Measurements from ENCODE around the gene GRIFIN.
A peak's percentile ranks its signal among the peaks of the same experiment; 100 is the strongest.

Gene GRIFIN

GRCh38 chr7:2512713-2513112 is 36.5 kb upstream of the GRIFIN start:
- no peak for DNase-seq (ENCODE audit: low spot score)

- peak; percentile 76 for DNase-seq (ENCODE audit: low spot score)
Observed at GRCh38 chr7:2512179-2512661, 36.0 kb upstream of the GRIFIN start.

GRCh38 chr7:2511769-2512168 is 35.6 kb upstream of the GRIFIN start:
- DNase-seq (ENCODE audit: low spot score), result no peak

GRCh38 chr7:2510909-2511768 is 34.9 kb upstream of the GRIFIN start:
- DNase-seq (ENCODE audit: low spot score), result no peak

- no peak for DNase-seq (ENCODE audit: low spot score)
Observed at GRCh38 chr7:2510130-2510776, 34.1 kb upstream of the GRIFIN start.

- no peak for DNase-seq (ENCODE audit: low spot score)
Observed at GRCh38 chr7:2509298-2509906, 33.2 kb upstream of the GRIFIN start.

- DNase-seq (ENCODE audit: low spot score), result peak; percentile 78
Observed at GRCh38 chr7:2508327-2509215, 32.4 kb upstream of the GRIFIN start.

- DNase-seq (ENCODE audit: low spot score), result no peak
Observed at GRCh38 chr7:2507917-2508306, 31.7 kb upstream of the GRIFIN start.

- no peak for DNase-seq (ENCODE audit: low spot score)
Observed at GRCh38 chr7:2507208-2507916, 31.2 kb upstream of the GRIFIN start.

GRCh38 chr7:2505401-2505800 is 29.2 kb upstream of the GRIFIN start:
- no peak for DNase-seq (ENCODE audit: low spot score)

GRCh38 chr7:2504889-2505375 is 28.7 kb upstream of the GRIFIN start:
- no peak for DNase-seq (ENCODE audit: low spot score)

- DNase-seq (ENCODE audit: low spot score), result no peak
Observed at GRCh38 chr7:2504128-2504888, 28.1 kb upstream of the GRIFIN start.

GRCh38 chr7:2503056-2503941 is 27.1 kb upstream of the GRIFIN start:
- peak; percentile 81 for DNase-seq (ENCODE audit: low spot score)

- DNase-seq (ENCODE audit: low spot score), result no peak
Observed at GRCh38 chr7:2502647-2502966, 26.4 kb upstream of the GRIFIN start.

- DNase-seq (ENCODE audit: low spot score), result no peak
Observed at GRCh38 chr7:2501947-2502646, 25.9 kb upstream of the GRIFIN start.

GRCh38 chr7:2500701-2501100 is 24.5 kb upstream of the GRIFIN start:
- no peak for DNase-seq (ENCODE audit: low spot score)

- DNase-seq (ENCODE audit: low spot score), result no peak
Observed at GRCh38 chr7:2499719-2500430, 23.7 kb upstream of the GRIFIN start.

GRCh38 chr7:2499181-2499580 is 23.0 kb upstream of the GRIFIN start:
- no peak for DNase-seq (ENCODE audit: low spot score)
